ENCODE measurements around the gene ARID3A. TPM values are rescaled to one million over a fixed set of nuclear protein-coding genes. Genes with fewer than 3 reads are reported as not detected.

Gene ARID3A
- total and polyA plus RNA-seq, 2 of the 4 experiments (the other 2 are of a cell fraction): 16.0 to 23.1 TPM

DNA sequence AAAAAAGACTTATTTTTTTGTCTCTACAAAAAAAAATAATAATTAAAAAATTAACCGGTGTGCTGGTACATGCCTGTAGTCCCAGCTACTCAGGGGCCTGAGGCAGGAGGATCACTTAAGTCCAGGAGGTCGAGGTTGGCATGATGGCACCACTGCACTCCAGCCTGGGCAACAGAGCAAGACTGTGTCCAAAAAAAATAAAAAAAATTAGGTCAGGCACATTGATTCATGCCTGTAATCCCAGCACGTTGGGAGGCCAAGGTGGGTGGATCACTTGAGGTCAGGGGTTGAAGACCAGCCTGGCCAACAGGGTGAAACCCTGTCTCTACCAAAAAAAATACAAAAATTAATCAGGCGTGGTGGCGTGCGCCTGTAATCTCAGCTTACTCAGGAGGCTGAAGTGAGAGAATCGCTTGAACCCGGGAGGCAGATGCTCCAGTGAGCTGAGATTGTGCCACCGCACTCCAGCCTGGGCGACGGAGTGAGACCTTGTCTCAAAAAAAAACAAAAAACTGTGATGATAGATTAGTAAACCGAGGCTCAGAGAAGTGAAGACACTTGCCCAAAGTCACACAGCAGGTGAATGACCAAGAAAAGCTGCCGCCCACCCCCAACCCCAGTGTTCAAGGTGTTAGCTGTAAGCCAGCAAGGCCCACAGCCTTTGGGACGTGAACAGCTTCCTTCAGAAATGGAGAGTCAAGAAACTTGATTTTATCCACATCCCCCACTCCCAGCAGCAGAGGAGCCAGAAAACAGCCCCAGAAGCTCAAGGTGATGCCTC, 23.2 kb upstream of the ARID3A start:
- Histone ChIP-seq H4K91ac (ENCODE audit: insufficient read depth, low read depth, low read length) (no peak overlapping the region), H3K56ac (ENCODE audit: extremely low read depth, insufficient read depth, low read length) (no peak overlapping the region), H3K9me1 (ENCODE audit: insufficient read depth, low read length) (no peaks in the 10 kb centered on the region; the same call in 1 of the 2 replicates), H4K20me1 (ENCODE audit: insufficient read depth, low read length) (peaks cover 65% of the 10 kb centered on the region), H3K4me2 (ENCODE audit: low read depth, low read length) (no peak overlapping the region), H4K8ac (ENCODE audit: low read depth in 2 of 2, low read length in 2 of 2) (no peak overlapping the region), H3K18ac (ENCODE audit: low read depth, low read length) (no peak overlapping the region), H3K4ac (ENCODE audit: low read depth, low read length) (no peak overlapping the region), H2BK20ac (ENCODE audit: low read depth, low read length) (no peak overlapping the region), H2BK15ac (ENCODE audit: low read depth, low read length) (no peak overlapping the region), H3K9ac (ENCODE audit: low read depth, low read length) (no peak overlapping the region), H3K36me3 (ENCODE audit: control insufficient read depth, insufficient read depth, low read length) (peaks cover 22% of the 10 kb centered on the region), H2BK120ac (ENCODE audit: low read depth, low read length) (no peak overlapping the region), H3K14ac (replicated peaks; ENCODE audit: low read depth, low read length) (no peak overlapping the region), H2AK9ac (replicated peaks; ENCODE audit: low read depth, low read length, poor library complexity) (no peak overlapping the region), H3K9me3 (ENCODE audit: control insufficient read depth, insufficient read depth, low read length) (no peaks in the 10 kb centered on the region), H2AK5ac (ENCODE audit: low read depth, low read length) (no peak overlapping the region), H2BK5ac (ENCODE audit: low read depth, low read length, poor library complexity, severe bottlenecking) (no peak overlapping the region), H4K5ac (ENCODE audit: low read depth, low read length) (no peak overlapping the region), H3K27ac (ENCODE audit: insufficient read depth, low read length) (no peak overlapping the region), H3K79me1 (ENCODE audit: low read depth in 1 of 2, low read length in 2 of 2) (peaks cover 12 to 61% of the 10 kb centered on the region in 2 experiments), H2AFZ (replicated peaks; ENCODE audit: low read length, poor library complexity) (no peak overlapping the region), H3K4me3 (ENCODE audit: insufficient read depth, low read depth, low read length) (no peak overlapping the region), H3K27me3 (ENCODE audit: control insufficient read depth, insufficient read depth, low read length) (no peaks in the 10 kb centered on the region), H3K4me1 (ENCODE audit: control insufficient read depth, insufficient read depth, low read length) (peaks cover 2% of the 10 kb centered on the region; the same call in 1 of the 2 replicates), H3K23ac (ENCODE audit: low read depth, low read length) (no peak overlapping the region)
- in situ Hi-C loops (cut with MboI; ENCODE audit: low sequenced_read_pairs): no loop called here
- 96% methylated on average over 5 of the region's 14 CpGs; no CpG with 5 or more reads in 1 of the 2 experiments for WGBS, 2 experiments (ENCODE audit: extremely low coverage in 2 of 2, insufficient read length in 1 of 2)
- intact Hi-C loops (cut with micrococcal nuclease): no loop called here
- CTCF ChIA-PET: no interaction called here
- dilution Hi-C loops (cut with HindIII; ENCODE audit: low sequenced_read_pairs, unreplicated experiment): no loop called here
- no TSS peak for BruUV-seq (replicated peaks)
- DNase-seq (no peak), ATAC-seq (ENCODE audit: low read depth) (no peak)
- POLR2A ChIA-PET (ENCODE audit: unreplicated experiment): interaction anchor here (0.5 kb wide), 1 partner anchor 70 kb away, joined by 3 read pairs; no protein-coding TSS in a partner anchor
- TF ChIP-seq FOS (IDR thresholded peaks at IDR 0.05; ENCODE audit: low read depth, low read length) (no peak), CHD1 (IDR thresholded peaks at IDR 0.05; ENCODE audit: low read depth, low read length) (no peak), RFX5 (IDR thresholded peaks at IDR 0.05; ENCODE audit: low read depth, low read length) (no peak), MAZ (IDR thresholded peaks at IDR 0.05; ENCODE audit: borderline replicate concordance, low read depth, low read length) (no peak), CEBPB (IDR thresholded peaks at IDR 0.05; ENCODE audit: low read depth, low read length) (no peak), NFE2L2 (IDR thresholded peaks at IDR 0.05; ENCODE audit: low read depth, low read length) (no peak), POLR2A (IDR thresholded peaks at IDR 0.05; ENCODE audit: low read depth, low read length) (no peak), MXI1 (IDR thresholded peaks at IDR 0.05; ENCODE audit: borderline replicate concordance, low read depth, low read length) (no peak), MAFK (IDR thresholded peaks at IDR 0.05; ENCODE audit: low read depth, low read length) (no peak), RCOR1 (IDR thresholded peaks at IDR 0.05; ENCODE audit: insufficient replicate concordance, low read length) (no peak), RAD21 (IDR thresholded peaks at IDR 0.05; ENCODE audit: low read length) (no peak), SMC3 (IDR thresholded peaks at IDR 0.05; ENCODE audit: low read depth, low read length) (no peak)
- TF ChIP-seq, protein P1, sequence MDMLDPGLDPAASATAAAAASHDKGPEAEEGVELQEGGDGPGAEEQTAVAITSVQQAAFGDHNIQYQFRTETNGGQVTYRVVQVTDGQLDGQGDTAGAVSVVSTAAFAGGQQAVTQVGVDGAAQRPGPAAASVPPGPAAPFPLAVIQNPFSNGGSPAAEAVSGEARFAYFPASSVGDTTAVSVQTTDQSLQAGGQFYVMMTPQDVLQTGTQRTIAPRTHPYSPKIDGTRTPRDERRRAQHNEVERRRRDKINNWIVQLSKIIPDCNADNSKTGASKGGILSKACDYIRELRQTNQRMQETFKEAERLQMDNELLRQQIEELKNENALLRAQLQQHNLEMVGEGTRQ (IDR thresholded peaks at IDR 0.05; ENCODE audit: low read depth, low read length): no peak
- TF ChIP-seq, protein P2, sequence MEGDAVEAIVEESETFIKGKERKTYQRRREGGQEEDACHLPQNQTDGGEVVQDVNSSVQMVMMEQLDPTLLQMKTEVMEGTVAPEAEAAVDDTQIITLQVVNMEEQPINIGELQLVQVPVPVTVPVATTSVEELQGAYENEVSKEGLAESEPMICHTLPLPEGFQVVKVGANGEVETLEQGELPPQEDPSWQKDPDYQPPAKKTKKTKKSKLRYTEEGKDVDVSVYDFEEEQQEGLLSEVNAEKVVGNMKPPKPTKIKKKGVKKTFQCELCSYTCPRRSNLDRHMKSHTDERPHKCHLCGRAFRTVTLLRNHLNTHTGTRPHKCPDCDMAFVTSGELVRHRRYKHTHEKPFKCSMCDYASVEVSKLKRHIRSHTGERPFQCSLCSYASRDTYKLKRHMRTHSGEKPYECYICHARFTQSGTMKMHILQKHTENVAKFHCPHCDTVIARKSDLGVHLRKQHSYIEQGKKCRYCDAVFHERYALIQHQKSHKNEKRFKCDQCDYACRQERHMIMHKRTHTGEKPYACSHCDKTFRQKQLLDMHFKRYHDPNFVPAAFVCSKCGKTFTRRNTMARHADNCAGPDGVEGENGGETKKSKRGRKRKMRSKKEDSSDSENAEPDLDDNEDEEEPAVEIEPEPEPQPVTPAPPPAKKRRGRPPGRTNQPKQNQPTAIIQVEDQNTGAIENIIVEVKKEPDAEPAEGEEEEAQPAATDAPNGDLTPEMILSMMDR (conservative IDR thresholded peaks at IDR 0.05; ENCODE audit: low read depth, low read length): no peak
- TF ChIP-seq, protein P3, sequence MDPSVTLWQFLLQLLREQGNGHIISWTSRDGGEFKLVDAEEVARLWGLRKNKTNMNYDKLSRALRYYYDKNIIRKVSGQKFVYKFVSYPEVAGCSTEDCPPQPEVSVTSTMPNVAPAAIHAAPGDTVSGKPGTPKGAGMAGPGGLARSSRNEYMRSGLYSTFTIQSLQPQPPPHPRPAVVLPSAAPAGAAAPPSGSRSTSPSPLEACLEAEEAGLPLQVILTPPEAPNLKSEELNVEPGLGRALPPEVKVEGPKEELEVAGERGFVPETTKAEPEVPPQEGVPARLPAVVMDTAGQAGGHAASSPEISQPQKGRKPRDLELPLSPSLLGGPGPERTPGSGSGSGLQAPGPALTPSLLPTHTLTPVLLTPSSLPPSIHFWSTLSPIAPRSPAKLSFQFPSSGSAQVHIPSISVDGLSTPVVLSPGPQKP (IDR thresholded peaks at IDR 0.05; ENCODE audit: borderline replicate concordance, low read depth, low read length): no peak

Data from IMR-90 (cell line).